ENCODE data around the gene SAMD8.
"Not testable (repeated sequence)": the region's sequence is repeated elsewhere in the genome, so short reads cannot be mapped to it uniquely, and the experiment has no call there.

SAMD8 gene

GRCh38 chr10:75146780-75147179 is 35.3 kb downstream of the SAMD8 start:
- no peak for DNase-seq

GRCh38 chr10:75150656-75151055 is 39.2 kb downstream of the SAMD8 start:
- no peak for DNase-seq

GRCh38 chr10:75159519-75159918 is 48.1 kb downstream of the SAMD8 start:
- no peak for DNase-seq

GRCh38 chr10:75165684-75166622 is 54.5 kb downstream of the SAMD8 start:
- no peak for DNase-seq

DNA sequence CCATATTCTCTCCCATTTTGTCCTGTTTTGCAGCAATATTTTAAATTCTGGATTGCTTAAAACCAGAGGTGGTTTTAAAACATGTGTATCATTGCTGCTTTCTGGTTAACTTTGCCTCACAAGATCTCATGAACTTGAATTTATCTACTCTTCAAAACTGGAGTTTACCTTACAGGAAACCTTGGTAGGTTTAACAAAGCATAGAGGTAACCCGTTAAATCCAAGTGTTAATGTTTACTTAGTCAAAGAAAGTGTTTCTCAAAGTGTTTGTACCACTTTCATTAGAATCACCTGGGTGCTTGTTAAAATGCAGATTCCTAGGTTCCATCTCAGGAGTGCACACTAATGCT is 55.1 kb downstream of the SAMD8 start:
- no peak for DNase-seq

DNA sequence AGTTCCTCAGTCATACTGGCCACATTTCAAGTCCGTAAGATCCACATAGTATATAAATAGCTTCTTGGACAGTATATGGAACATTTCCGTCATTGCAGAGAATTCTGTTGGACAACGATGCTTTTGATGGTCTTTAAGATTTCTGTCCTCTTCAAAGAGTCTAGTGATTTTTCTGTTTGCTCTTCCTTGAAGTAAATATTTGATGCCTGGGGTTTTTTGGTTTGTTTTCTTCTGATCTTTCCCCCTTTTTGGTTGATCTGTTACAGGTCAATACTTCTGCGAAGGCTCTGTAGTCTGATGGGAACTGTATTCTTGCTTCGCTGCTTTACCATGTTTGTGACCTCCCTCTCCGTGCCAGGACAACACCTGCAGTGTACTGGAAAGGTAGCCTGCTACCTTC is 56.8 kb downstream of the SAMD8 start:
- DNase-seq: no peak

DNA sequence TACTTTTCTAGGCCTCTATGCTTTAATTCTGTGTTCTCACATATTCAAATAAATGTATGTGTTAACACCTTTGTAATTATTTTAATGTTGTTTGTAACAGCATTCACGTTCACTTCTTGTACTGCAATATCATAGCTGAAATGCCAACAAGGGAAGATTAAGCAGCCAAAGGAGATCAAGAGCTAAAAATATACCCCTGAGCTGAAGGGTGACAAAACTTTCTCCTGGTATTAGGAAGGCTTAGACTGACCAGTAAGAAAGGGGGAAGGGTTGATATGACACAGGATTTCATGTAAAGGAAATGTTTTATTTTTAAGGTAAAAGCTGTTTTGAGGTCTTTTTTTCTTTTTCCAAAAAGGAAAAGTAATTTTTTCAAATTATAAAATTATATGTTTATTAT is 58.8 kb downstream of the SAMD8 start:
- no peak for DNase-seq

DNA sequence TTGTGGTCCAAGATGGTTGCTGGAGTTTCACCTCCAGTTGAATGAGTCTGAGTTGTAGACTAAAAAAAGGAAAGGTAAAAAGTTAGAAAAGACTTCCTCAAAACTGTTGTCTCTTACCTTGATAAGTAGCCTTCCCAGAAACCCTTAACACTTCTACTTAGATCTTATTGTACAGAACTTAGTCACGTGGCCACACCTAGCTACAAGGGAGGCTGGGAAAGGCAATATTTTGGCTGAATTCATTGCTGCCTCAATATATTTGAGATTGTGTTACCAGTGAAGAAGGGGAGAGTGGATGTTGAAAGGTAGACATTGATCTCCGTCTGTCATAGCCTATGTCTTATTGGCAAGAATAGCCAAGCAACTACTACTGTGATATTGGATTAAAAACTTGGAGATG is 63.6 kb downstream of the SAMD8 start:
- no peak for DNase-seq

DNA sequence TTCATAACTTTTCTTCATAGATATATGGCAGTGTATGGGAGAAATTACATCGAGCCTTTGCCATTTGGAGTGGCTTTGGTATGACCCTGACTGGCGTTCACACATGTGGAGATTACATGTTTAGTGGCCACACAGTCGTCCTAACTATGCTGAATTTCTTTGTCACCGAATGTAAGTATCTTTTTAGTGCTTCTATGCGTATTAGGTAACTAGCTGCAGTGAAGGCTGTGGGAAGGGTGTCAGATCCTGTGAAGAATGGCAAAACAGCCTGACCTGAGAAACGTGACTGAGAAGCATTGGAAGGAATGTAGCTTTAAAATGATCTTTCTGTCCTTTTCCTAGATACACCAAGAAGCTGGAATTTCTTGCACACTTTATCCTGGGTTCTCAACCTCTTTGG is 64.6 kb downstream of the SAMD8 start:
- DNase-seq: no peak

- DNase-seq: no peak
These were observed 65.3 kb downstream of the SAMD8 start for GRCh38 chr10:75176736-75177135.

DNA sequence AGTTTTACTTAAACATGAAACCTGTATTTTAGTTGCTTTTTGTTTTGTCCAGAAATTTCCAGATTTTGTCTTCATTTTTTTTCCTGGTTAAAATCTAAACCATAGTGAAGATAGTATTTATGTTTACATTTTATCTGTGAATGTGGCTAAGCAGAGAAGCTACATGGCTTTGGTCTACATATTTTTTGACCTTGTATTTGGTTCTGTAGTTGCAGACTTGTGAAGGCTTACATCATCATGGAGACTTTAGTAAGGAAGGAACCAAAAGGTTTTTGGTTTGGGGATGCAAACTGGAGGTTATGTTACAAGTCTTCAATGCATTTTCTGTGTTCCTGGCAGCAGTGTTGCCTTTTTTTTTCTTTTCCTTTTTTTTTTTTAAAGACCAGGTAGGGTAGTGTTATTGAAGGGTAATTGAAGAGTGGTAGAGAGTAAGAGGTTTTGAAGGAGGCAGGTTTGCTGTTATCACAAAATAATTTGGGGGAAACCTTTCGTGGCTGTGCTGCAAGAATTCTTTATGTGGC is 68.3 kb downstream of the SAMD8 start:
- DNase-seq: no peak

- DNase-seq: no peak
These were observed 69.1 kb downstream of the SAMD8 start for GRCh38 chr10:75180592-75180991.

DNA sequence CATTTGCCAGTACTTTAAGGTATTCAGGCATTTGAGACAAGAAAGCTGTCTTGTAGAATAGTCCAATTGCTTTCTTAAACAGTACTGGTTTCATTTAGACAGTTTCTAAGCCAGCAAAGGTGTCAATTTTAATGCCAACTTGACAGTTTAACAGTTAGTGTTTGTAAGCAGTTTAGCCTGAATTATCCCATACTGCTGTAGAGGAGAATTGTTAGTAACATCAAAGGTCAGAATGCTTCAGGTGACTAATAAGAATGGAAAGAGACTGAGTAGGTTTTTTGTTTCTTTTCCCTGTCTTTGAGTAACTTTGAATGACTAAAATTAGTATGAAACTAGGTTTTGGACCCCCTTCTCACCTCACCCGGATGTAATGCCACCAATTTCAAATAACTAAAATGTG is 69.6 kb downstream of the SAMD8 start:
- DNase-seq: no peak

- no peak for DNase-seq
These were observed 74.9 kb downstream of the SAMD8 start for GRCh38 chr10:75186310-75186709.

GRCh38 chr10:75187961-75188426 is 76.5 kb downstream of the SAMD8 start:
- peak; percentile 68 for DNase-seq

GRCh38 chr10:75188522-75188921 is 77.1 kb downstream of the SAMD8 start:
- not testable (repeated sequence) for DNase-seq

DNA sequence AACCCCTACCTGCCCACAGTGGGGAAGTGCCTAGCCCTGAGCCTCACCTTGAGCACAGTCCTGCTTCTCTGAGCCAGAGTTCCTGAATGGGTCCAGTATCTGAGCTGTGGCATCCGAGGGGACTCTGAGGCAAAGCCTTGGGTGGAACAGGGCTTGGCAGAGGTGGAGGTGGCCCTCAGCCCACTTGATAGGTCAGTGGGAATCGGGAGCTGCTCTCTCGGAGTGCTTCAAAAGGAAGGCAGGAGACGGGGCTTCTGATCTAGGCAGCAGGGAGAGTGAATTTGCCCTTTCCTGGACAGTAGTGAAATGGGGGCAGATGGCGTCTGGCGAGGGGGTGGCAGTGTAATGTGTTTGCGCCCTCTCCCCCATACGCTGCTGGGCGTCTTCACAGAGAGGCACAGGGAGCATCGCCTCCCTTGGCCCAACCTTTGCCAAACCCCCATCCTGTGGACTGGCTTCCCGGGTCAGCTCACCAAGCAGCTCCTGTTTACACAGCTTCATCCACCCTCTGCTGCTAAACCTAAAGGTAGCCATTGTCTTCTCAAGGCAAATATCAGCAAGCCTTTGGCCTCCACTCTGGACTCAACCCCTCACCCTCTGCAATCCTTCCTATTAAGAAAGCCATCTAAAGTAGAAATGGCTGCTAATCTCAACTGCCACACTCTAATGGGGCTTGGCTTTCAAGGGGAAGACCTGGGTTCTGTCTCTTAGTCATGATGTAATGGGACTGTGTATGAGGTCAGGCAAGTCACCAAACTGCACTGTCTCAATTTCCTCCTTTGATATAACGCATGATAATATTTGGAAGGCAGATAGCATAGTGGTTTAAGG is 78.0 kb downstream of the SAMD8 start:
- DNase-seq: no peak

DNA sequence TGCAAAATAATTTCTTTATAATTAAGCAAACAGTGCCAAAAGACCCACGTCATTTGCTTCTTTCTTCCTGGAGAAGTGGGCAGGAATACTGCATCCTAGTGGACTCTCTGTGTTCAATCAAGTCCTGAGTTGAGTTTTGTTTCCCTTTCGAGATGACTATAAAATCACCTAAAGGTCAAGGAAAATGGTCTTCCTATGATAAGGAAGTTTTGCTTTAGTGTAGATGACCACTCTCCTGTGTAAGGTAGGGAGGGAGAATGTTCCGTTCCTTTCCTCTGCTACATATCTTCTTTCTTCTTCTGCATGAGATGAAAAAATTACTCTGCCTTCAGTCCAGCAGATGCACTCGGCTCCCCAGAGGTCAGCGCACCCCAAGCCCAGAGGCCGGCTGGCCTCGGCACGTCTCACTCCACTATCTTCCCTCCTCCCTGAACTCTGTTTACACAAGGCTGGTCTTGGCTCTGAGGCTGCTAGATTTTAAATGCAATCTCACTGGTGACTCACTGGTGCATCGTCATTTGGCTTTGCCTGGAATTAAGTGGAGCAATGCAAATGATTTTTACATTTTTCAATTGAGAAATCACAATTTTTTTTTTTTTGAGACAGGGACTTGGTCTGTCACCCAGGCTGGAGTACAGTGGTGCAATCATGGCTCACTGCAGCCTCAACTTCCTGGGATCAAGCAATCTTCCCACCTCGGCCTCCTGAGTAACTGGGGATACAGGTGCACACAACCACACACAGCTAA is 80.5 kb downstream of the SAMD8 start:
- DNase-seq: no peak

- DNase-seq: not testable (repeated sequence)
These were observed 83.2 kb downstream of the SAMD8 start for GRCh38 chr10:75194625-75195024.

- DNase-seq: no peak
These were observed 83.7 kb downstream of the SAMD8 start for GRCh38 chr10:75195035-75195763.

DNA sequence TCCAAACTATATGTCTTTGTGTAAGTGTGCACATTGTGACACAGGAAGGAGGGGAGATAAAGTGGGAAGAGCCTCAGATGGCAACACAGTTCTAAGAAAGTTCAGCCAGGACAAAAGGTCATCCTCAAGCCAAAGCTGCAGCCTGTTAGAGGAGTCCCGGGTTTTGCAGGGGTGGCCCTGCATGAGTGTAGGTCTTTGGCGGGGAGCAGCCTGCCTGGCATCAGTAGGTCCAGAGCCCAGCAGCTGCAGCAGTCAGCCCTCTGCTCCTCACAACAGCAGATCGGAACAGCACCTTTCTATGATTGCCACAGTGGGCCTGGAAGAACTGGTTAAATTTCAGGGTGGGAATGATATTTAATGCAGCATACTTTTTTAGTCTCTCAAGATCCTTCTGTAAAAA is 85.6 kb downstream of the SAMD8 start:
- no peak for DNase-seq

DNA sequence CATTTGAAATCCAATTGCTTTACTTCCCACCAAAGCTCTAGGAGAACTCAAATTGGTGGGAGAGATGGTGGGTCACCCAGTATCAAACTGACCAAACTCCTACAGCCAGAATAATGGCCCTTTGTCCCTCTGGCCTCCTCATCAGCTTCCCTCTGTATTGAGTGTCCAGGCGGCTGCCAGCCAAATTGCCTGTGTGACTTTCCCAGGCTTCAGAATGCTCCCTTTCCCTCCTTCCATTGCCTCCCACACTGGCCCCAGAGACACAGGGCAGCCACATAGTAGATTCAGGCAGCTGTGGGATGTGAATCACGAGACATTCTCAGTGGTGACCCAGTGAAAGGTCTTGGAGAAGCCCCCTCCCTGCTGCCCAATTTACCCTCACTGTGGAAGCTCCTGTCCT is 86.5 kb downstream of the SAMD8 start:
- DNase-seq: no peak
